GM12873 (cell line): ENCODE measurements around the gene EN2.

ENCODE experiments used
- CTCF ChIP-seq: IDR thresholded peaks from 2 replicates; pipeline ENCODE4 v1.5.1; 2012; ENCODE audit warnings: low read depth, mild to moderate bottlenecking, moderate library complexity, low read length, control low read depth; ENCODE audit not compliant: insufficient read depth; ENCODE audit errors: missing control alignments

Gene EN2

GRCh38 chr7:155458111-155458877, at the start of gene EN2:
EN2 (plus strand) TSS chr7:155458129; CDS start chr7:155458378, 249 bp downstream.
- no peak for TF ChIP-seq CTCF

GRCh38 chr7:155408651-155409586, 49.0 kb upstream of the EN2 start:
- TF ChIP-seq CTCF = no peak

- TF ChIP-seq CTCF = no peak
These were observed 47.9 kb upstream of the EN2 start for GRCh38 chr7:155409980-155410379.

- no peak for TF ChIP-seq CTCF
These were observed 47.5 kb upstream of the EN2 start for GRCh38 chr7:155410431-155410830.

GRCh38 chr7:155411718-155412415, 46.1 kb upstream of the EN2 start:
- no peak for TF ChIP-seq CTCF

GRCh38 chr7:155412416-155413253, 45.3 kb upstream of the EN2 start:
- TF ChIP-seq CTCF = peak; percentile 89
